ENCODE results near the gene STING1. TPM values are rescaled to one million over a fixed set of nuclear protein-coding genes. Genes with fewer than 3 reads are reported as not detected.
"Not testable (repeated sequence)": the region's sequence is repeated elsewhere in the genome, so short reads cannot be mapped to it uniquely, and the experiment has no call there.

STING1 gene
- total RNA-seq, 1 experiment from 2014 or later: not detected

- Histone ChIP-seq H3K9me3 (ENCODE audit: low read length) (no peaks in the 10 kb centered on the region), H3K4me1 (ENCODE audit: low read length) (0 out of 2 replicates have a peak, but pooled peaks cover 2% of the 10 kb centered on the region), H3K27ac (ENCODE audit: low read length) (no peak overlapping the region), H3K4me2 (ENCODE audit: low read depth, low read length, poor library complexity, severe bottlenecking) (no peak overlapping the region), H2AFZ (ENCODE audit: low read length) (no peak overlapping the region), H3K79me2 (ENCODE audit: low read length) (no peaks in the 10 kb centered on the region), H3K9ac (ENCODE audit: low read length) (no peak overlapping the region), H3K9me2 (replicated peaks; ENCODE audit: insufficient read depth, low read length) (no peaks in the 10 kb centered on the region), H3K27me3 (ENCODE audit: low read length) (no peaks in the 10 kb centered on the region), H3K36me3 (ENCODE audit: insufficient read depth, low read length) (no peaks in the 10 kb centered on the region), H3K4me3 (ENCODE audit: low read length) (no peak overlapping the region), H4K20me1 (ENCODE audit: insufficient read depth, low read depth, low read length) (no peaks in the 10 kb centered on the region)
- DNase-seq: no peak
These were observed 10.2 kb upstream of the STING1 start for GRCh38 chr5:139492700-139493192.

DNA sequence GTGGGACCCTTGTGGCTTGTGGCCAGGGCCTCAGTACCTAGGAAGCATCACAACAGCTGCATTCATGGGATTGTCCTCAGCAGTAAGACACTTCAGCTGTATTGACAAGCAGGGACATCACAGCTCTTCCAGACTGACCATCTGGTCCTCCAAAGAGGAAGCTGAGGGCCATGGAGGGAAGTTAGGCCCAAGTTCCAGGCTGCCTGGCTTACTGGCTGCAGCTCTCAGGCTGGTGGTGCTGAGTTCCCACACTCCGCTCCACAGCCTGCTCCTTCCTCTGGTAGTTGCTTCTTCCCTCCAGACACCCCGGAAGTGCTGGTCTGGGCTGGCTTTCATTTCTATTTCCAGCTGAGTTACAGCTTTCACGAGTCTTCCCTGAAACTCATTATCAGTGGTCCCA is 5.7 kb upstream of the STING1 start:
- peak overlapping the region; percentile 26; the same call in 1 of the 2 replicates for H2AFZ ChIP-seq (ENCODE audit: low read length)
- H3K4me3 ChIP-seq (ENCODE audit: low read length): no peak overlapping the region
- H3K36me3 ChIP-seq (ENCODE audit: insufficient read depth, low read length): no peaks in the 10 kb centered on the region
- no peaks in the 10 kb centered on the region for H3K4me1 ChIP-seq (ENCODE audit: low read length)
- no peak overlapping the region for H3K4me2 ChIP-seq (ENCODE audit: low read depth, low read length, poor library complexity, severe bottlenecking)
- no peaks in the 10 kb centered on the region for H3K27me3 ChIP-seq (ENCODE audit: low read length)
- no peak for DNase-seq
- H3K27ac ChIP-seq (ENCODE audit: low read length): no peak overlapping the region
- H4K20me1 ChIP-seq (ENCODE audit: insufficient read depth, low read depth, low read length): no peaks in the 10 kb centered on the region
- H3K9ac ChIP-seq (ENCODE audit: low read length): no peak overlapping the region
- H3K79me2 ChIP-seq (ENCODE audit: low read length): no peaks in the 10 kb centered on the region
- no peaks in the 10 kb centered on the region for H3K9me3 ChIP-seq (ENCODE audit: low read length)
- H3K9me2 ChIP-seq (replicated peaks; ENCODE audit: insufficient read depth, low read length): no peaks in the 10 kb centered on the region

- Histone ChIP-seq H3K9ac (ENCODE audit: low read length) (no peak overlapping the region), H3K27ac (ENCODE audit: low read length) (no peak overlapping the region), H3K4me1 (ENCODE audit: low read length) (no peaks in the 10 kb centered on the region), H2AFZ (ENCODE audit: low read length) (no peak overlapping the region), H4K20me1 (ENCODE audit: insufficient read depth, low read depth, low read length) (no peaks in the 10 kb centered on the region), H3K4me3 (ENCODE audit: low read length) (no peak overlapping the region), H3K4me2 (ENCODE audit: low read depth, low read length, poor library complexity, severe bottlenecking) (no peak overlapping the region), H3K9me3 (ENCODE audit: low read length) (no peaks in the 10 kb centered on the region), H3K9me2 (replicated peaks; ENCODE audit: insufficient read depth, low read length) (no peaks in the 10 kb centered on the region), H3K27me3 (ENCODE audit: low read length) (no peaks in the 10 kb centered on the region), H3K79me2 (ENCODE audit: low read length) (no peaks in the 10 kb centered on the region), H3K36me3 (ENCODE audit: insufficient read depth, low read length) (no peaks in the 10 kb centered on the region)
- no peak for DNase-seq
These were observed 3.6 kb upstream of the STING1 start for GRCh38 chr5:139486201-139486600.

DNA sequence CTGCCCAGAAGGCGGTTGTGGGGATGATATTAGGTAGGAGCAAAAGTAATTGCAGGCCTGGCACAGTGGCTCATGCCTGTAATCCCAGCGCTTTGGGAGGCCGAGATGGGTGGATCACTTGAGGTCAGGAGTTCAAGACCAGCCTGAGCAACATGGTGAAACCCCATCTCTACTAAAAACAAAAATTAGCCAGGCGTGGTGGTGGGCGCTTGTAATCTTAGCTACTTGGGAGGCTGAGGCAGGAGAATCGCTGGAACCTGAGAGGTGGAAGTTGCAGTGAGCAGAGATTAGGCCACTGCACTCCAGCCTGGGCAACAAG is 291 bp upstream of the STING1 start:
- H3K4me2 ChIP-seq (ENCODE audit: low read depth, low read length, poor library complexity, severe bottlenecking); H3K79me2 ChIP-seq (ENCODE audit: low read length); H3K9me2 ChIP-seq (replicated peaks; ENCODE audit: insufficient read depth, low read length); H3K4me3 ChIP-seq (ENCODE audit: low read length); H3K4me1 ChIP-seq (ENCODE audit: low read length); H3K36me3 ChIP-seq (ENCODE audit: insufficient read depth, low read length); DNase-seq; H3K27me3 ChIP-seq (ENCODE audit: low read length); H4K20me1 ChIP-seq (ENCODE audit: insufficient read depth, low read depth, low read length); H3K9ac ChIP-seq (ENCODE audit: low read length); H3K27ac ChIP-seq (ENCODE audit: low read length); H3K9me3 ChIP-seq (ENCODE audit: low read length); H2AFZ ChIP-seq (ENCODE audit: low read length): not testable (repeated sequence)

GRCh38 chr5:139481580-139482049 is 943 bp downstream of the STING1 start:
- H3K9me2 ChIP-seq (replicated peaks; ENCODE audit: insufficient read depth, low read length): no peaks in the 10 kb centered on the region
- no peak overlapping the region for H3K27ac ChIP-seq (ENCODE audit: low read length)
- no peaks in the 10 kb centered on the region for H3K27me3 ChIP-seq (ENCODE audit: low read length)
- H4K20me1 ChIP-seq (ENCODE audit: insufficient read depth, low read depth, low read length): no peaks in the 10 kb centered on the region
- H2AFZ ChIP-seq (ENCODE audit: low read length): no peak overlapping the region
- H3K79me2 ChIP-seq (ENCODE audit: low read length): no peaks in the 10 kb centered on the region
- no peaks in the 10 kb centered on the region for H3K4me1 ChIP-seq (ENCODE audit: low read length)
- DNase-seq: no peak
- no peak overlapping the region for H3K4me2 ChIP-seq (ENCODE audit: low read depth, low read length, poor library complexity, severe bottlenecking)
- H3K36me3 ChIP-seq (ENCODE audit: insufficient read depth, low read length): no peaks in the 10 kb centered on the region
- H3K9ac ChIP-seq (ENCODE audit: low read length): no peak overlapping the region
- H3K4me3 ChIP-seq (ENCODE audit: low read length): no peak overlapping the region
- H3K9me3 ChIP-seq (ENCODE audit: low read length): no peaks in the 10 kb centered on the region

DNA sequence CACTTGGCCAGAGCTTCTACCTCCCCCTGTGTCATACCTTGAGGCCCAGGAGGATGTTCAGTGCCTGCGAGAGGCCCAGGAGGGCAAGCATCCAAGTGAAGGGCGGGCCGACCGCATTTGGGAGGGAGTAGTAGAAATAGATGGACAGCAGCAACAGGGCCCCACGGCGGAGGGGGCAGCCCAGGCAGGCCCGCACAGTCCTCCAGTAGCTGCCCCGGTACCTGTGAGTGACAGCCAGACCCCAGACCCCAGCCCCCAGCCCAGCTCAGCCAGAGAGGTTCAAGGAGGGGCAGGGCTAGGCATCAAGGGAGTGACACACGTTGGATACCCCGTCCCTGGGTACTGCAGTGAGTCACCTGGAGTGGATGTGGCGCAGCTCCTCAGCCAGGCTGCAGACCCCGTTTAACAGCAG is 1.4 kb downstream of the STING1 start:
- no peak for DNase-seq
- H3K9ac ChIP-seq (ENCODE audit: low read length): no peak overlapping the region
- no peaks in the 10 kb centered on the region for H3K79me2 ChIP-seq (ENCODE audit: low read length)
- H3K4me2 ChIP-seq (ENCODE audit: low read depth, low read length, poor library complexity, severe bottlenecking): no peak overlapping the region
- H3K27ac ChIP-seq (ENCODE audit: low read length): no peak overlapping the region
- no peaks in the 10 kb centered on the region for H3K27me3 ChIP-seq (ENCODE audit: low read length)
- H3K4me3 ChIP-seq (ENCODE audit: low read length): no peak overlapping the region
- H4K20me1 ChIP-seq (ENCODE audit: insufficient read depth, low read depth, low read length): no peaks in the 10 kb centered on the region
- no peaks in the 10 kb centered on the region for H3K36me3 ChIP-seq (ENCODE audit: insufficient read depth, low read length)
- no peaks in the 10 kb centered on the region for H3K9me3 ChIP-seq (ENCODE audit: low read length)
- no peaks in the 10 kb centered on the region for H3K4me1 ChIP-seq (ENCODE audit: low read length)
- no peak overlapping the region for H2AFZ ChIP-seq (ENCODE audit: low read length)
- no peaks in the 10 kb centered on the region for H3K9me2 ChIP-seq (replicated peaks; ENCODE audit: insufficient read depth, low read length)

DNA sequence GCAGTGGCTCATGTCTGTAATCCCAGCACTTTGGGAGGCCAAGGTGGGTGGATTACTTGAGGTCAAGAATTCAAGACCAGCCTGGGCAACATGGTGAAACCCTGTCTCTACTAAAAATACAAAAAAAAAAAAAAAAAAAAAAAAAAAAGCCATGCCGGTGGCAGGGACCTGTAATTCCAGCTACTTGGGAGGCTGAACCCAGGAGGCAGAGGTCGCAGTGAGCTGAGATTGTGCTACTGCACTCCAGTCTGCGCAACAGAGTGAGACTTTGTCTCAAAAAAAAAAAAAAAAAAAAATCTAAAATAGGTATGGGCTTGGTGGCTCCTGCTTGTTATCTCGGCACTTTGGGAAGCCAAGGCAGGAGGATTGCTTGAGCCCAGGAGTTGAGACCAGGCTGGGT is 2.8 kb downstream of the STING1 start:
- H3K9me2 ChIP-seq (replicated peaks; ENCODE audit: insufficient read depth, low read length); H3K9me3 ChIP-seq (ENCODE audit: low read length); H3K4me3 ChIP-seq (ENCODE audit: low read length); H3K27me3 ChIP-seq (ENCODE audit: low read length); H3K4me1 ChIP-seq (ENCODE audit: low read length); H3K4me2 ChIP-seq (ENCODE audit: low read depth, low read length, poor library complexity, severe bottlenecking); H3K9ac ChIP-seq (ENCODE audit: low read length); H3K79me2 ChIP-seq (ENCODE audit: low read length); H3K36me3 ChIP-seq (ENCODE audit: insufficient read depth, low read length); H4K20me1 ChIP-seq (ENCODE audit: insufficient read depth, low read depth, low read length); H3K27ac ChIP-seq (ENCODE audit: low read length); DNase-seq; H2AFZ ChIP-seq (ENCODE audit: low read length): not testable (repeated sequence)

GRCh38 chr5:139478657-139479423 is 3.7 kb downstream of the STING1 start:
- not testable (repeated sequence) for H3K27me3 ChIP-seq (ENCODE audit: low read length); H3K4me1 ChIP-seq (ENCODE audit: low read length); DNase-seq; H3K79me2 ChIP-seq (ENCODE audit: low read length); H3K36me3 ChIP-seq (ENCODE audit: insufficient read depth, low read length); H3K27ac ChIP-seq (ENCODE audit: low read length); H2AFZ ChIP-seq (ENCODE audit: low read length); H3K9ac ChIP-seq (ENCODE audit: low read length); H3K9me2 ChIP-seq (replicated peaks; ENCODE audit: insufficient read depth, low read length); H3K9me3 ChIP-seq (ENCODE audit: low read length); H4K20me1 ChIP-seq (ENCODE audit: insufficient read depth, low read depth, low read length); H3K4me2 ChIP-seq (ENCODE audit: low read depth, low read length, poor library complexity, severe bottlenecking); H3K4me3 ChIP-seq (ENCODE audit: low read length)

All from Karpas-422 (cell line).